Left hindlimb (tissue), 1 donor: ENCODE results near the gene HMG20A.
"Not testable (repeated sequence)": the region's sequence is repeated elsewhere in the genome, so short reads cannot be mapped to it uniquely, and the experiment has no call there.

Source experiments
- DNase-seq: peaks from one replicate; pipeline ENCODE4 v3.0.0-alpha.2; 2018

Gene HMG20A

GRCh38 chr15:77409259-77410156, 11.2 kb upstream of the HMG20A start:
- no peak for DNase-seq

- not testable (repeated sequence) for DNase-seq
These were observed 10.6 kb upstream of the HMG20A start for GRCh38 chr15:77410157-77410500.

GRCh38 chr15:77410701-77411618, 9.7 kb upstream of the HMG20A start:
- DNase-seq: no peak

- DNase-seq: no peak
These were observed 9.1 kb upstream of the HMG20A start for GRCh38 chr15:77411619-77411976.

GRCh38 chr15:77412972-77413698, 7.6 kb upstream of the HMG20A start:
- DNase-seq: no peak

GRCh38 chr15:77413699-77414349, 6.9 kb upstream of the HMG20A start:
- no peak for DNase-seq

GRCh38 chr15:77414789-77415442, 5.8 kb upstream of the HMG20A start:
- DNase-seq: no peak

- DNase-seq: no peak
These were observed 5.1 kb upstream of the HMG20A start for GRCh38 chr15:77415450-77416147.

- DNase-seq: no peak
These were observed 4.6 kb upstream of the HMG20A start for GRCh38 chr15:77416148-77416455.

- DNase-seq: no peak
These were observed 3.7 kb upstream of the HMG20A start for GRCh38 chr15:77416954-77417353.

- no peak for DNase-seq
These were observed 3.1 kb upstream of the HMG20A start for GRCh38 chr15:77417602-77418001.

- no peak for DNase-seq
These were observed 2.2 kb upstream of the HMG20A start for GRCh38 chr15:77418391-77418965.

GRCh38 chr15:77418966-77419835, 1.5 kb upstream of the HMG20A start:
- peak; percentile 68 for DNase-seq

- peak; percentile 99 for DNase-seq
These were observed 665 bp upstream of the HMG20A start, which contains the start of gene PEAK1 for GRCh38 chr15:77419836-77420609. TSS of gene PEAK1 (minus strand) at chr15:77420104. CDS start at chr15:77181926, 238,178 bp downstream.

GRCh38 chr15:77421370-77421700, 647 bp downstream of the HMG20A start:
- DNase-seq: no peak

GRCh38 chr15:77425104-77425503, 4.4 kb downstream of the HMG20A start:
- no peak for DNase-seq

- no peak for DNase-seq
These were observed 5.7 kb downstream of the HMG20A start for GRCh38 chr15:77426377-77426776.

- DNase-seq: no peak
These were observed 6.2 kb downstream of the HMG20A start for GRCh38 chr15:77426871-77427270.

- DNase-seq: no peak
These were observed 9.5 kb downstream of the HMG20A start for GRCh38 chr15:77430213-77430612.
